K562 (cell line): Measurements from ENCODE around the gene ABCA7. TPM values are rescaled to one million over a fixed set of nuclear protein-coding genes. Genes with fewer than 3 reads are reported as not detected.

Experiments used
- ATF6 ChIP-seq: sonication (generic); formaldehyde crosslinking; IDR thresholded peaks from 2 replicates; pipeline ENCODE4 v1.4.0; 2020; ENCODE audit warnings: mild to moderate bottlenecking, missing genetic modification reagents
- BHLHE40 ChIP-seq: IDR thresholded peaks from 2 replicates; pipeline ENCODE4 v1.6.1; 2011; ENCODE audit warnings: low read length, improper control_type of control experiment
- CEBPB ChIP-seq: fragments of 450-650 bp; IDR thresholded peaks from 2 replicates; pipeline ENCODE4 v1.6.1; 2016; ENCODE audit warnings: missing genetic modification characterization, missing compliant biosample characterization
- ELF1 ChIP-seq: fragments of 200-800 bp; sonication (Bioruptor generic); IDR thresholded peaks from 2 replicates; pipeline ENCODE4 v1.6.1; 2016; ENCODE audit warnings: missing genetic modification characterization, missing compliant biosample characterization
- FOXJ3 ChIP-seq: sonication (generic); formaldehyde crosslinking; IDR thresholded peaks from 2 replicates; pipeline ENCODE4 v1.4.0; 2020; ENCODE audit warnings: mild to moderate bottlenecking, missing genetic modification reagents
- ID3 ChIP-seq, 2 experiments: fragments of 250-450 bp in 1 of 2; fragments of 450-650 bp in 1 of 2; sonication (Bioruptor Pico) in 1 of 2; IDR thresholded peaks; 2 replicates each; pipeline versions ENCODE4 v1.6.1 to v1.8.0; 2016 to 2021; ENCODE audit warnings: mild to moderate bottlenecking in 2 of 2, moderate library complexity in 2 of 2, missing compliant biosample characterization in 1 of 2, missing genetic modification characterization in 1 of 2
- PCBP1 ChIP-seq: fragments of 200-400 bp; formaldehyde crosslinking; IDR thresholded peaks from 2 replicates; pipeline ENCODE4 v1.6.1; 2018; ENCODE audit warnings: mild to moderate bottlenecking, low read depth, low read length; ENCODE audit not compliant: poor library complexity, severe bottlenecking
- SLC30A9 ChIP-seq: fragments of 250-450 bp; sonication (Bioruptor Pico); IDR thresholded peaks from 2 replicates; pipeline ENCODE4 v1.8.0; 2022; ENCODE audit warnings: mild to moderate bottlenecking, moderate library complexity
- SMAD1 ChIP-seq: fragments of 150-350 bp; IDR thresholded peaks from 2 replicates; pipeline ENCODE4 v1.6.1; 2014; ENCODE audit warnings: low read length, low read depth; ENCODE audit not compliant: partially characterized antibody
- SMAD4 ChIP-seq: fragments of 250-450 bp; sonication (Bioruptor Pico); conservative IDR thresholded peaks from 2 replicates; pipeline ENCODE4 v1.8.0; 2021; ENCODE audit warnings: inconsistent platforms, mild to moderate bottlenecking, moderate library complexity
- TBL1XR1 ChIP-seq, 2 experiments: IDR thresholded peaks; 2 replicates each; pipeline ENCODE4 v1.6.1; 2012; ENCODE audit warnings: improper control_type of control experiment in 2 of 2, low read length in 2 of 2, mild to moderate bottlenecking in 1 of 2
- TEAD1 ChIP-seq, 2 experiments: fragments of 450-650 bp in 1 of 2; sonication (generic) in 1 of 2; formaldehyde crosslinking; IDR thresholded peaks; 2 replicates each; pipeline versions ENCODE4 v1.4.0 to v1.8.0; 2020 to 2022; ENCODE audit warnings: mild to moderate bottlenecking in 2 of 2, missing genetic modification reagents in 1 of 2
- ZBTB34 ChIP-seq: fragments of 250-450 bp; sonication (Bioruptor Pico); IDR thresholded peaks from 2 replicates; pipeline ENCODE4 v1.8.0; 2021; ENCODE audit warnings: mild to moderate bottlenecking, moderate library complexity
- ZBTB5 ChIP-seq: fragments of 450-650 bp; IDR thresholded peaks from 2 replicates; pipeline ENCODE4 v1.6.1; 2017; ENCODE audit warnings: antibody characterized with exemption
- ZBTB9 ChIP-seq: fragments of 450-650 bp; formaldehyde crosslinking; IDR thresholded peaks from 2 replicates; pipeline ENCODE4 v1.4.0; 2020; ENCODE audit warnings: mild to moderate bottlenecking, moderate library complexity
- ZNF398 ChIP-seq: fragments of 250-450 bp; sonication (Bioruptor Pico); IDR thresholded peaks from 2 replicates; pipeline ENCODE4 v1.8.0; 2021; ENCODE audit warnings: moderate library complexity, mild to moderate bottlenecking, inconsistent platforms
- ZNF766 ChIP-seq: fragments of 200-800 bp; sonication (Bioruptor generic); conservative IDR thresholded peaks from 2 replicates; pipeline ENCODE4 v1.6.1; 2016; ENCODE audit warnings: missing genetic modification characterization, missing compliant biosample characterization
- polyA plus RNA-seq, 8 experiments: library from polyadenylated mRNA; depleted of rRNA in 4 of 8; stranded (reverse) in 5 of 8; unstranded in 3 of 8; fragments of >200 nt; fragmentation: Nextera tagmentation in 2 of 8; fragmentation: Illumina TruSeq in 1 of 8; extraction: Ambion mirVana in 2 of 8; extraction: Trizol in 1 of 8; gene quantifications; 2 replicates each; pipeline versions ENCODE4 v1.2.1 to v1.2.3, GENCODE V29; 2011 to 2014; ENCODE audit warnings: inconsistent platforms in 1 of 8, missing spikeins in 1 of 8
- total RNA-seq, 7 experiments: library from RNA; depleted of rRNA in 6 of 7; stranded (reverse); fragments of >200 nt in 6 of 7; fragmentation: Illumina TruSeq in 2 of 7; extraction: Trizol in 2 of 7; gene quantifications; 2 replicates each; pipeline versions ENCODE4 v1.2.1 to v1.2.3, GENCODE V29; 2011 to 2021; ENCODE audit warnings: low replicate concordance in 1 of 7

The ABCA7 gene
- total and polyA plus RNA-seq, 9 of the 15 experiments (the other 6 are each of a cell fraction or from before 2014, with no cell fraction given), result 2.3 to 96.1 (median 31.2) TPM

- TF ChIP-seq ZBTB9 (CRISPR knock-in tag) (no peak), FOXJ3 (CRISPR knock-in tag) (no peak), ZBTB34 (CRISPR knock-in tag) (no peak), ATF6 (CRISPR knock-in tag) (no peak; the same call in 1 of the 2 replicates), TBL1XR1 (IDR thresholded peaks at IDR 0.05; ENCODE audit: low read length in 2 of 2) (no peak), ELF1 (tag) (no peak), ZNF398 (no peak), ZBTB5 (no peak), ID3 (CRISPR knock-in tag; IDR thresholded peaks at IDR 0.05) (no peak), ID3 (tag; IDR thresholded peaks at IDR 0.05) (no peak), SMAD4 (CRISPR knock-in tag) (no peak), SMAD1 (no peak), CEBPB (tag) (no peak), SLC30A9 (CRISPR knock-in tag) (no peak), BHLHE40 (peak; percentile 64), TEAD1 (CRISPR knock-in tag; IDR thresholded peaks at IDR 0.05) (no peak), ZNF766 (no peak), PCBP1 (no peak)
These were observed 72.5 kb downstream of the ABCA7 start (continued) for GRCh38 chr19:1112268-1113029.
